Activated CD4-positive, alpha-beta memory T cell treated with anti-CD3 and anti-CD28 coated beads, Interleukin-2, amount 10 ng/mL, durations not matched to agents 7 days and 5 days (primary cell): Measurements from ENCODE around the gene OLFM1. TPM values are rescaled to one million over a fixed set of nuclear protein-coding genes. Genes with fewer than 3 reads are reported as not detected.
"Not testable (repeated sequence)": the region's sequence is repeated elsewhere in the genome, so short reads cannot be mapped to it uniquely, and the experiment has no call there.

ENCODE experiments used
- CTCF ChIA-PET: fragments of 350-600 bp; sonication (Branson Sonifier 250); formaldehyde crosslinking; loops from one replicate; lab custom pipeline; 2021; ENCODE audit warnings: antibody characterized with exemption, inconsistent platforms; lab: Charles Lee
- POLR2A ChIA-PET: fragments of 350-600 bp; sonication (Branson Sonifier 250); formaldehyde crosslinking; loops from one replicate; lab custom pipeline; 2021; ENCODE audit warnings: antibody characterized with exemption; lab: Charles Lee
- DNase-seq: peaks from one replicate; pipeline ENCODE4 v3.0.0-alpha.2; 2020
- H3K27ac Mint-ChIP-seq: one replicate; pipeline ENCODE4 v1.8.0; 2021; ENCODE audit warnings: mild to moderate bottlenecking, mixed read lengths
- H3K27me3 Mint-ChIP-seq: one replicate; pipeline ENCODE4 v1.8.0; 2021; ENCODE audit warnings: mixed read lengths
- H3K36me3 Mint-ChIP-seq: one replicate; pipeline ENCODE4 v1.8.0; 2021; ENCODE audit warnings: low read depth, mixed read lengths
- H3K4me1 Mint-ChIP-seq: one replicate; pipeline ENCODE4 v1.8.0; 2021; ENCODE audit warnings: mixed read lengths
- H3K4me3 Mint-ChIP-seq: one replicate; pipeline ENCODE4 v1.8.0; 2021; ENCODE audit warnings: mild to moderate bottlenecking, mixed read lengths
- H3K9me3 Mint-ChIP-seq: one replicate; pipeline ENCODE4 v1.8.0; 2021; ENCODE audit warnings: mixed read lengths
- total RNA-seq, 2 experiments: library from RNA; stranded (reverse); gene quantifications; one replicate each; pipeline ENCODE4 v1.2.3, GENCODE V29; 2021

Gene OLFM1
- total RNA-seq, 2 experiments from 2014 or later, result not detected

GRCh38 chr9:135147938-135148337 is 60.5 kb downstream of the OLFM1 start:
- peaks cover 4% of the 10 kb centered on the region for H3K27me3 Mint-ChIP-seq
- no peak for DNase-seq
- H3K9me3 Mint-ChIP-seq, result no peaks in the 10 kb centered on the region
- ChIA-PET CTCF (no interaction called here), POLR2A (no interaction called here)
- no peaks in the 10 kb centered on the region for H3K4me1 Mint-ChIP-seq
- H3K36me3 Mint-ChIP-seq, result no peaks in the 10 kb centered on the region
- no peak overlapping the region for H3K27ac Mint-ChIP-seq
- no peak overlapping the region for H3K4me3 Mint-ChIP-seq

- CTCF ChIA-PET, result no interaction called here
- no peaks in the 10 kb centered on the region for H3K36me3 Mint-ChIP-seq
- H3K27me3 Mint-ChIP-seq, result peaks cover 4% of the 10 kb centered on the region
- POLR2A ChIA-PET, result no interaction called here
- no peak overlapping the region for H3K4me3 Mint-ChIP-seq
- no peak overlapping the region for H3K27ac Mint-ChIP-seq
- no peak for DNase-seq
- H3K9me3 Mint-ChIP-seq, result no peaks in the 10 kb centered on the region
- no peaks in the 10 kb centered on the region for H3K4me1 Mint-ChIP-seq
Measured at GRCh38 chr9:135148386-135148785, 60.9 kb downstream of the OLFM1 start.

- H3K4me3 Mint-ChIP-seq, H3K36me3 Mint-ChIP-seq, H3K4me1 Mint-ChIP-seq, H3K27ac Mint-ChIP-seq, H3K9me3 Mint-ChIP-seq, H3K27me3 Mint-ChIP-seq, POLR2A ChIA-PET, DNase-seq, CTCF ChIA-PET: not testable (repeated sequence)
Measured at GRCh38 chr9:135149901-135150300, 62.4 kb downstream of the OLFM1 start.

GRCh38 chr9:135150981-135151380 is 63.5 kb downstream of the OLFM1 start:
- H3K9me3 Mint-ChIP-seq, result no peaks in the 10 kb centered on the region
- no peaks in the 10 kb centered on the region for H3K4me1 Mint-ChIP-seq
- no peaks in the 10 kb centered on the region for H3K27me3 Mint-ChIP-seq
- CTCF ChIA-PET, result no interaction called here
- no peak overlapping the region for H3K4me3 Mint-ChIP-seq
- POLR2A ChIA-PET, result no interaction called here
- no peak for DNase-seq
- no peak overlapping the region for H3K27ac Mint-ChIP-seq
- no peaks in the 10 kb centered on the region for H3K36me3 Mint-ChIP-seq

- H3K4me1 Mint-ChIP-seq, result no peaks in the 10 kb centered on the region
- CTCF ChIA-PET, result no interaction called here
- H3K27ac Mint-ChIP-seq, result no peak overlapping the region
- no peaks in the 10 kb centered on the region for H3K36me3 Mint-ChIP-seq
- POLR2A ChIA-PET, result no interaction called here
- H3K9me3 Mint-ChIP-seq, result no peaks in the 10 kb centered on the region
- H3K4me3 Mint-ChIP-seq, result no peak overlapping the region
- no peak for DNase-seq
- H3K27me3 Mint-ChIP-seq, result no peaks in the 10 kb centered on the region
Measured at GRCh38 chr9:135151757-135152613, 64.5 kb downstream of the OLFM1 start.

GRCh38 chr9:135152614-135153334 is 65.3 kb downstream of the OLFM1 start:
- no peaks in the 10 kb centered on the region for H3K9me3 Mint-ChIP-seq
- no peak overlapping the region for H3K4me3 Mint-ChIP-seq
- ChIA-PET POLR2A (no interaction called here), CTCF (no interaction called here)
- no peaks in the 10 kb centered on the region for H3K4me1 Mint-ChIP-seq
- H3K36me3 Mint-ChIP-seq, result no peaks in the 10 kb centered on the region
- H3K27ac Mint-ChIP-seq, result no peak overlapping the region
- H3K27me3 Mint-ChIP-seq, result no peaks in the 10 kb centered on the region
- no peak for DNase-seq

- ChIA-PET POLR2A (no interaction called here), CTCF (no interaction called here)
- H3K36me3 Mint-ChIP-seq, result no peaks in the 10 kb centered on the region
- no peaks in the 10 kb centered on the region for H3K27me3 Mint-ChIP-seq
- H3K4me3 Mint-ChIP-seq, result no peak overlapping the region
- no peaks in the 10 kb centered on the region for H3K4me1 Mint-ChIP-seq
- DNase-seq, result no peak
- no peak overlapping the region for H3K27ac Mint-ChIP-seq
- H3K9me3 Mint-ChIP-seq, result no peaks in the 10 kb centered on the region
Measured at GRCh38 chr9:135154050-135154615, 66.7 kb downstream of the OLFM1 start.

- H3K36me3 Mint-ChIP-seq, result no peaks in the 10 kb centered on the region
- no peaks in the 10 kb centered on the region for H3K27me3 Mint-ChIP-seq
- H3K9me3 Mint-ChIP-seq, result no peaks in the 10 kb centered on the region
- ChIA-PET POLR2A (no interaction called here), CTCF (no interaction called here)
- H3K4me3 Mint-ChIP-seq, result no peak overlapping the region
- H3K4me1 Mint-ChIP-seq, result no peaks in the 10 kb centered on the region
- no peak for DNase-seq
- no peak overlapping the region for H3K27ac Mint-ChIP-seq
Measured at GRCh38 chr9:135155396-135155795, 67.9 kb downstream of the OLFM1 start.

GRCh38 chr9:135156525-135157510 is 69.3 kb downstream of the OLFM1 start:
- DNase-seq, result peak; percentile 27
- Mint-ChIP-seq H3K27ac (no peak overlapping the region), H3K4me3 (no peak overlapping the region), H3K9me3 (no peaks in the 10 kb centered on the region), H3K36me3 (no peaks in the 10 kb centered on the region), H3K27me3 (no peaks in the 10 kb centered on the region), H3K4me1 (no peaks in the 10 kb centered on the region)
- ChIA-PET CTCF (no interaction called here), POLR2A (no interaction called here)

- H3K27me3 Mint-ChIP-seq, result no peaks in the 10 kb centered on the region
- POLR2A ChIA-PET, result no interaction called here
- H3K36me3 Mint-ChIP-seq, result no peaks in the 10 kb centered on the region
- no peak for DNase-seq
- CTCF ChIA-PET, result no interaction called here
- H3K27ac Mint-ChIP-seq, result no peak overlapping the region
- H3K4me1 Mint-ChIP-seq, result no peaks in the 10 kb centered on the region
- H3K4me3 Mint-ChIP-seq, result no peak overlapping the region
- H3K9me3 Mint-ChIP-seq, result no peaks in the 10 kb centered on the region
Measured at GRCh38 chr9:135157856-135158563, 70.5 kb downstream of the OLFM1 start.

GRCh38 chr9:135158564-135158937 is 71.1 kb downstream of the OLFM1 start:
- Mint-ChIP-seq H3K4me1 (no peaks in the 10 kb centered on the region), H3K27me3 (no peaks in the 10 kb centered on the region), H3K36me3 (no peaks in the 10 kb centered on the region), H3K4me3 (no peak overlapping the region), H3K27ac (no peak overlapping the region), H3K9me3 (no peaks in the 10 kb centered on the region)
- DNase-seq, result no peak
- ChIA-PET POLR2A (no interaction called here), CTCF (no interaction called here)

GRCh38 chr9:135159801-135160200 is 72.3 kb downstream of the OLFM1 start:
- ChIA-PET POLR2A (no interaction called here), CTCF (no interaction called here)
- no peaks in the 10 kb centered on the region for H3K9me3 Mint-ChIP-seq
- no peak overlapping the region for H3K4me3 Mint-ChIP-seq
- no peak for DNase-seq
- no peaks in the 10 kb centered on the region for H3K27me3 Mint-ChIP-seq
- H3K27ac Mint-ChIP-seq, result no peak overlapping the region
- no peaks in the 10 kb centered on the region for H3K4me1 Mint-ChIP-seq
- H3K36me3 Mint-ChIP-seq, result no peaks in the 10 kb centered on the region
